Spleen (tissue), 11 donors: ENCODE results near the gene ETFRF1. TPM values are rescaled to one million over a fixed set of nuclear protein-coding genes. Genes with fewer than 3 reads are reported as not detected.
A peak's percentile ranks its signal among the peaks of the same experiment; 100 is the strongest.

Experiments
- DNase-seq: peaks from one replicate; pipeline ENCODE4 v3.0.0-alpha.2; 2020
- H3K27ac ChIP-seq, 8 donors: fragments of 200-600 bp; sonication (generic) in 7 of 8; 1 replicate in 4 of 8; 2 replicates in 4 of 8; pipeline versions ENCODE4 v1.5.0 to v1.8.0; 2016 to 2021; ENCODE audit warnings: inconsistent platforms in 4 of 8, mild to moderate bottlenecking in 4 of 8, moderate library complexity in 1 of 8
- H3K27me3 ChIP-seq, 7 donors: fragments of 200-600 bp; sonication (generic) in 6 of 7; replicated peaks in 1 of 7; 1 replicate in 4 of 7; 2 replicates in 3 of 7; pipeline versions ENCODE4 v1.5.0 to v1.8.0; 2016 to 2021; ENCODE audit warnings: inconsistent platforms in 3 of 7, mild to moderate bottlenecking in 1 of 7
- H3K36me3 ChIP-seq, 6 donors: fragments of 200-600 bp; sonication (generic) in 5 of 6; 1 replicate in 4 of 6; 2 replicates in 2 of 6; pipeline versions ENCODE4 v1.5.0 to v1.8.0; 2016 to 2021; ENCODE audit warnings: inconsistent platforms in 2 of 6
- H3K4me1 ChIP-seq, 6 donors: fragments of 200-600 bp; sonication (generic) in 5 of 6; 1 replicate in 3 of 6; 2 replicates in 3 of 6; pipeline versions ENCODE4 v1.5.0 to v1.8.0; 2016 to 2021; ENCODE audit warnings: inconsistent platforms in 3 of 6
- H3K4me3 ChIP-seq, 8 donors: fragments of 200-600 bp; sonication (generic) in 7 of 8; 1 replicate in 4 of 8; 2 replicates in 4 of 8; pipeline versions ENCODE4 v1.5.0 to v1.8.0; 2016 to 2021; ENCODE audit warnings: inconsistent platforms in 4 of 8, mild to moderate bottlenecking in 4 of 8, moderate library complexity in 2 of 8
- H3K9me3 ChIP-seq, 8 donors: fragments of 200-600 bp; sonication (generic) in 7 of 8; 1 replicate in 4 of 8; 2 replicates in 4 of 8; pipeline versions ENCODE4 v1.5.0 to v1.8.0; 2016 to 2021; ENCODE audit warnings: inconsistent platforms in 4 of 8
- CTCF ChIP-seq, 11 experiments: fragments of 200-600 bp in 7 of 11; fragments of 450-650 bp in 4 of 11; sonication (generic) in 4 of 11; IDR thresholded peaks in 8 of 11; conservative IDR thresholded peaks in 3 of 11; 1 replicate in 7 of 11; 2 replicates in 4 of 11; pipeline versions ENCODE4 v1.4.0 to v1.8.0; 2016 to 2021; ENCODE audit warnings: antibody characterized with exemption in 11 of 11, inconsistent platforms in 4 of 11, mild to moderate bottlenecking in 1 of 11
- POLR2A ChIP-seq, 3 donors: fragments of 450-650 bp; IDR thresholded peaks; one replicate each; pipeline ENCODE4 v1.5.1; 2017; ENCODE audit warnings: antibody characterized with exemption in 3 of 3, mild to moderate bottlenecking in 1 of 3
- POLR2AphosphoS5 ChIP-seq, 3 donors: sonication (generic); formaldehyde crosslinking; IDR thresholded peaks; one replicate each; pipeline ENCODE4 v1.5.1; 2017; ENCODE audit warnings: antibody characterized with exemption in 3 of 3
- WGBS, 5 donors: extraction: QIAGEN DNeasy Blood & Tissue Kit in 3 of 5; methylation state at CpG; one replicate each; pipeline versions ENCODE4 v1.1.5 to v1.1.7; 2013 to 2018; 5-methylcytosine and 5-hydroxymethylcytosine counted together
- intact Hi-C: fragments of 100-400 bp; cut with DNase I; formaldehyde crosslinking; loops from one replicate; pipeline ENCODE4 v1.15.0; 2023; ENCODE audit warnings: low total_unique reads
- polyA plus RNA-seq, 3 donors: library from polyadenylated mRNA; stranded (reverse); fragments of 200-250 nt; gene quantifications; one replicate each; pipeline ENCODE4 v1.2.1, GENCODE V29; 2013
- total RNA-seq, 7 donors: library from RNA; depleted of rRNA in 3 of 7; stranded (reverse); fragments of >200 nt in 3 of 7; fragmentation: NEBNext Ultra II Directional in 4 of 7; extraction: Animal tissue kit (Norgen Biotek cat#: 25700) in 4 of 7; gene quantifications; one replicate each; pipeline versions ENCODE4 v1.1.0 to v1.2.1, GENCODE V29; 2016 to 2021
- donor health status: healthy with polysubstance abuse.
- donor health status: DM: no; HTN: no; CAD: no; lungs with moderate emphysema.
- donor health status: DM: no; HTN: no; CAD: no.
- donor health status: Bipolar disorder and iron deficiency.
- donor health status: healthy.
- donor health status: DM: no; HTN: no; CAD: no.
- donor health status: DM: yes; HTN: yes; CAD: no.

ETFRF1 gene
- total and polyA plus RNA-seq, 10 donors: 17.2 to 50.0 (median 23.9) TPM

GRCh38 chr12:25194722-25195055 lies 348 bp upstream of the ETFRF1 start:
- peaks cover 5 to 45% (median 22%) of the 10 kb centered on the region in 6 donors for H3K4me1 ChIP-seq
- peak overlapping the region; percentile 54 to 77 (median 66) for H3K4me3 ChIP-seq
- no peaks in the 10 kb centered on the region for H3K9me3 ChIP-seq
- WGBS, 5 donors: 9 to 12% (median 11%) methylated on average over 11 of the region's 11 CpGs
- H3K27ac ChIP-seq: peak overlapping the region; percentile 88 to 95 (median 93)
- TF ChIP-seq POLR2AphosphoS5 (IDR thresholded peaks at IDR 0.05) (no peak), CTCF (IDR thresholded peaks at IDR 0.05 in 8 of 11, conservative IDR thresholded peaks at IDR 0.05 in 3 of 11) (no peak), POLR2A (IDR thresholded peaks at IDR 0.05) (no peak)
- peaks cover 0 to under 1% (median 0%) of the 10 kb centered on the region in 6 donors for H3K36me3 ChIP-seq
- H3K27me3 ChIP-seq: no peaks in the 10 kb centered on the region
- DNase-seq: no peak
- intact Hi-C loops: no loop called here

GRCh38 chr12:25197608-25198007 lies 2.6 kb downstream of the ETFRF1 start:
- no peak overlapping the region for H3K27ac ChIP-seq
- peaks cover 0 to 6% (median 0%) of the 10 kb centered on the region in 6 donors for H3K36me3 ChIP-seq
- WGBS, 5 donors: 57 to 66% (median 59%) methylated on average over 2 of the region's 2 CpGs
- no peak overlapping the region for H3K4me3 ChIP-seq
- no peak for TF ChIP-seq POLR2AphosphoS5 (IDR thresholded peaks at IDR 0.05)
- TF ChIP-seq CTCF (IDR thresholded peaks at IDR 0.05 in 8 of 11, conservative IDR thresholded peaks at IDR 0.05 in 3 of 11): no peak
- no peak for TF ChIP-seq POLR2A (IDR thresholded peaks at IDR 0.05)
- intact Hi-C loops: no loop called here
- no peaks in the 10 kb centered on the region for H3K9me3 ChIP-seq
- no peaks in the 10 kb centered on the region for H3K27me3 ChIP-seq
- peaks cover 5 to 45% (median 22%) of the 10 kb centered on the region in 6 donors for H3K4me1 ChIP-seq
- no peak for DNase-seq

DNA sequence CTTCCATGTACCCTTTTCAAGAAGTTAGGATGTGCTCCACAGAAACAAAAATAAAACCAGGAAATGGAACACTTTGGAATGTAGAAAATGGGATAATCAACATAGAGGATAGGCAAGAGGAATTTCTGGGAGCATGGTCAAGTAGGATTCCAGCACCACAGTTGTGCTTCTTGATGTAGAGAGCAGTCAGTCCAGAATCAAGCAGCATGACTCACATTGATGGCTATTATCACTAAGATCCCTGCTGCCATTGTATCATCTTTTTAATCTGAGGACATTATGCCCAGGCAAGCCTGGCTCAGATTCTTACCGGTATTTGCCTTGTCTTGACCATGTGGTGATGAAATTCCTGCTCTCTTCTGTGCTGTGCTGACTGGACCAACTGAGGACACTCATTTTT lies 5.7 kb downstream of the ETFRF1 start:
- H3K4me3 ChIP-seq: no peak overlapping the region
- H3K36me3 ChIP-seq: peaks cover 0 to 36% (median 4%) of the 10 kb centered on the region in 6 donors
- H3K4me1 ChIP-seq: peaks cover 5 to 32% (median 15%) of the 10 kb centered on the region in 6 donors
- H3K27me3 ChIP-seq: no peaks in the 10 kb centered on the region
- WGBS, 5 donors: 92 to 100% (median 97%) methylated on average over 1 of the region's 1 CpG
- TF ChIP-seq POLR2A (IDR thresholded peaks at IDR 0.05): no peak
- TF ChIP-seq CTCF (IDR thresholded peaks at IDR 0.05 in 8 of 11, conservative IDR thresholded peaks at IDR 0.05 in 3 of 11): no peak
- TF ChIP-seq POLR2AphosphoS5 (IDR thresholded peaks at IDR 0.05): no peak
- H3K27ac ChIP-seq: no peak overlapping the region
- no peak for DNase-seq
- no peaks in the 10 kb centered on the region for H3K9me3 ChIP-seq
- intact Hi-C loops: no loop called here

GRCh38 chr12:25202137-25202536 lies 7.1 kb downstream of the ETFRF1 start:
- H3K27me3 ChIP-seq: no peaks in the 10 kb centered on the region
- peaks cover 0 to 19% (median 5%) of the 10 kb centered on the region in 6 donors for H3K4me1 ChIP-seq
- H3K27ac ChIP-seq: no peak overlapping the region
- no peaks in the 10 kb centered on the region for H3K9me3 ChIP-seq
- WGBS, 5 donors: 86 to 98% (median 90%) methylated on average over 2 of the region's 2 CpGs
- intact Hi-C loops: no loop called here
- H3K4me3 ChIP-seq: no peak overlapping the region
- H3K36me3 ChIP-seq: peaks cover 0 to 50% (median 13%) of the 10 kb centered on the region in 6 donors
- no peak for DNase-seq
- no peak for TF ChIP-seq POLR2AphosphoS5 (IDR thresholded peaks at IDR 0.05)
- no peak for TF ChIP-seq CTCF (IDR thresholded peaks at IDR 0.05 in 8 of 11, conservative IDR thresholded peaks at IDR 0.05 in 3 of 11)
- TF ChIP-seq POLR2A (IDR thresholded peaks at IDR 0.05): no peak
